HG03378 (cell line): ENCODE measurements around the gene C17orf78.
"Not testable (repeated sequence)": the region's sequence is repeated elsewhere in the genome, so short reads cannot be mapped to it uniquely, and the experiment has no call there.

Experiments
- ATAC-seq: cut with Tn5 transposase; IDR thresholded peaks from one replicate; pipeline ENCODE4 v1.9.1; 2021; ENCODE audit warnings: mild to moderate bottlenecking, moderate library complexity; ENCODE audit not compliant: unreplicated experiment

The C17orf78 gene

DNA sequence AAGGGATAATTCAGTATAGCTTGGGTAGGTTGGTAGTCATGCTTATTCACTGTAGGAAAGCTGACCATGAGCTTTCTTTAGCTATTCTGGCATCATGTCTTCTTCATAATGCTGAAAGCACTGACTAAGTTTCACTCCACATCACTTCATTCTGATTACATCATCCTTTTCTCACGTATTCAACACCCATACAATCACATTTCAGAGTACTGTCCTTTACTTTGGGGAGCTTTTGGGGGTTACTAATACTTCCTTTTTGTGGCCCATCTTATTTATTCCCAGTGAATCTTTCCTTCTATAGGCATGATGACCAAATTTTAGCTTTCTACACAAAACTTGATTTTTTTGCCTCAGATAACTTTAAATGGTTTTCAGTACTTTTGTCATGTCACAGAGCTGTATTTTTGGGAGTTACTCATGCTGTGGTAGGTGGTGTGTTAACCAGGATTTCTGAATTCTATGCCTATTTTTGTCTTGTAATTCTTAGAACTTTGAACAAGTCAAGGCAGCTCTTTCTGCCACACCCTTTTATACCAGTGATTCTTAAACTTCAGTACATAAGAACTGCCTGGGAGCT, 54.4 kb downstream of the C17orf78 start:
- no peak for ATAC-seq

DNA sequence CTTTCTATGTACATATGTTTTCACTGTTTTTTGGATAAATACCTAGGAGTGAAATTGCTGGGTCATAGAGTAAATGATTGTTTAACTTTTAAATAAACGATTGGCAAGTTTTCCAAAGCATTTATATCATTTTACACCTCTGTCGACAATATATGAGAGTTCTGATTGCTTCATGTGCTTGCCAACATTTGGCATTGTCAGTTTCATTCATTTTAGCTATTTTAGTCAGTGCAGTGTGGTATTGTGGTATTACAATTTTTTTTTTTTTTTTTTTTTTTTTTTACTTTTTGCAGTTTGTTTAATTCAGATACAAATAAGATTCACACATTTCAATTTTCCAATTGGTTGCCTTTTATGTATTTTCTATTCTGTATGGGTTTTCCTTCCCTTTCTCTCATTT, 56.9 kb downstream of the C17orf78 start:
- no peak for ATAC-seq

DNA sequence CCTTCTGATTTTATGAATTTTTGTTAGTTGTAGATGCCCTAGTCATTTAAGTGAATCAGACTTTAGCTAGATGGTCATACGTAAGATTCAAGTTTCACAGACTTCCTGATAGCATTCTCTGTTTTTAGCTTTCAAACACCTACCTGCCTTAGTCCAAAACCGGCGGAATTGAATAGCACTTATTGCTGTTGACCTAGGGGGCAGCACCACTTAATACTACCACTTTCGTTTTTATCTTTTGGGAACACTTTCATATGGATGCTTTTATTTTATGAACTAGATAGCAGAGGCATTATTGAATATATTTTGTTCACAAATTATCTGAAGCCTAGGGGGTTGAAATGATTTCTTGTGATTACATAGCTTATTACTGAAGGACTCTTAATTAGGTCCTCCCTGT, 62.4 kb downstream of the C17orf78 start:
- ATAC-seq, result no peak

DNA sequence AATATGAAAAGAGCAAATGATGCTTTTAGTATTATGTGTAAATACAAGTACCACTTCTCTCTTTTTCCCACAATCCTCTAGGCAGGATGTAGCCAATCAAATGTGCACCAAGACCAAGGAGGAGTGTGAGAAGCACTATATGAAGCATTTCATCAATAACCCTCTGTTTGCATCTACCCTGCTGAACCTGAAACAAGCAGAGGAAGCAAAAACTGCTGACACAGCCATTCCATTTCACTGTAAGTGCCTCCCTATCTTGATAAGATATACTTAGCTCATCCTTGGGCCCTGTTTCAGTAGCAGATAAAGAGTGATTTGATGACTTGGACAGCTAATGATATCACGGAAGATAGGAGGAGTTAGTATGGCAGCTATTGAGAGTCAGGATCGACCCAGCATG, 64.6 kb downstream of the C17orf78 start:
- no peak for ATAC-seq

DNA sequence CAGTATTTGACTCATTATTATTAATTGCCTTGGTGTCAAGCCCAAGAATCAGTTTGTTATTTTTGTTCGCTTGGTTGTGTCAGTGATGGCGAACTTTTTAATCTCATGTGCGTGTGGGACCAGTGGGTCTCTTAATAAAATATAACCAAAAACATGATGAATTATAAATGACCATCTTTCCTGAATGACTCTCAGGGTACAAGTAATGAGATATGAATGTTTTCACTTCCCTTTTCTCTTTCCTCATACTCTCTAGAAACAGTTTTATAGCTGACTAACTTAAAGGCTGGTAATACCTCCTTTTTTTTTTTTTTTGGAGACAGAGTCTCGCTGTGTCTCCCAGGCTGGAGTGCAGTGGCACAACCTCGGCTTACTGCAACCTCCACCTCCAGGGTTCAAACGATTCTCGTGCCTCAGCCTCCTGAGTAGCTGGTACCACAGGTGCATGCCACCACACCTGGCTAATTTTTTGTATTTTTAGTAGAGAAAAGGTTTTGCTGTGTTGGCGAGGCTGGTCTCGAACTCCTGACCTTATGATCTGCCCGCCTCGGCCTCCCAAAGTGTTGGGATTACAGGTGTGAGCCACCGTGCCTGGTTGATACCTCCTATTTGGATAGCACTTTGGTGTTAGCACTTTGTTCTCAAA, 65.7 kb downstream of the C17orf78 start:
- ATAC-seq, result not testable (repeated sequence)
